HepG2 (cell line): ENCODE measurements around the gene TECTA. TPM values are rescaled to one million over a fixed set of nuclear protein-coding genes. Genes with fewer than 3 reads are reported as not detected.

Source experiments
- ATAC-seq: fragments of 200-7000 bp; cut with Tn5 transposase; 3 replicates; pipeline ENCODE4 v1.9.1; 2020; ENCODE audit warnings: mild to moderate bottlenecking, moderate library complexity
- BruUV-seq: library from RNA; stranded (reverse); fragments of 400-500 nt; replicated peaks from 2 replicates; lab custom pipeline; 2021; lab: Mats Ljungman, UMichigan
- CTCF ChIA-PET: fragments of 300-600 bp; formaldehyde crosslinking; extraction: SDS; loops from one replicate; lab custom pipeline; 2021; ENCODE audit warnings: low total read pairs, inconsistent platforms, low intra/inter-chr PET ratio; lab: Yijun Ruan, JAX
- POLR2A ChIA-PET: fragments of 350-600 bp; sonication (Branson Sonifier 250); formaldehyde crosslinking; loops from one replicate; lab custom pipeline; 2020; ENCODE audit warnings: antibody characterized with exemption, inconsistent platforms; lab: Yijun Ruan, JAX
- DNase-seq: peaks from one replicate; pipeline ENCODE4 v3.0.0-alpha.2; 2015; ENCODE audit warnings: low spot score
- FAIRE-seq: peaks from 3 replicates; lab custom pipeline; 2011; peaks lifted over from hg19 to GRCh38; lab: Jason Lieb, UNC
- H2AFZ ChIP-seq: one replicate; pipeline ENCODE4 v1.6.1; 2011; ENCODE audit warnings: low read length, inconsistent platforms
- H3K27ac ChIP-seq: fragments of 300-600 bp; 3 replicates; pipeline ENCODE4 v1.8.0; 2011; ENCODE audit warnings: mixed run types, mild to moderate bottlenecking, mixed read lengths, low read length, inconsistent platforms; ENCODE audit not compliant: insufficient read depth; ENCODE audit errors: extremely low read length
- H3K27me3 ChIP-seq, 2 experiments: fragments of 200-600 bp in 1 of 2; 2 replicates in 1 of 2; 3 replicates in 1 of 2; pipeline versions ENCODE4 v1.6.0 to v1.8.0; 2011; ENCODE audit warnings: low read length in 2 of 2, mild to moderate bottlenecking in 2 of 2, moderate library complexity in 2 of 2, inconsistent platforms in 1 of 2; ENCODE audit not compliant: insufficient read depth in 2 of 2, control insufficient read depth in 1 of 2
- H3K36me3 ChIP-seq, 2 experiments: fragments of 200-600 bp in 1 of 2; replicated peaks in 1 of 2; 2 replicates in 1 of 2; 3 replicates in 1 of 2; pipeline versions ENCODE4 v1.5.1 to v1.8.0; 2011; ENCODE audit warnings: low read length in 2 of 2, inconsistent platforms in 1 of 2; ENCODE audit not compliant: insufficient read depth in 2 of 2, control insufficient read depth in 1 of 2
- H3K4me1 ChIP-seq: 2 replicates; pipeline ENCODE4 v1.5.1; 2012; ENCODE audit warnings: low read length, inconsistent platforms; ENCODE audit not compliant: insufficient read depth
- H3K4me2 ChIP-seq: 2 replicates; pipeline ENCODE4 v1.6.0; 2011; ENCODE audit warnings: low read depth, low read length, inconsistent platforms
- H3K4me3 ChIP-seq, 3 experiments: fragments of 200-600 bp in 1 of 3; sonication (generic), shearing (Covaris generic) in 1 of 3; replicated peaks in 1 of 3; 2 replicates each; pipeline ENCODE4 v1.5.1; 2011 to 2016; ENCODE audit warnings: low read length in 3 of 3, inconsistent platforms in 2 of 3, low read depth in 2 of 3, mild to moderate bottlenecking in 2 of 3, control low read depth in 1 of 3, mixed read lengths in 1 of 3; ENCODE audit not compliant: insufficient read depth in 1 of 3
- H3K79me2 ChIP-seq: one replicate; pipeline ENCODE4 v1.6.1; 2011; ENCODE audit warnings: low read length, inconsistent platforms; ENCODE audit not compliant: insufficient read depth
- H3K9ac ChIP-seq: 2 replicates; pipeline ENCODE4 v1.6.0; 2011; ENCODE audit warnings: mild to moderate bottlenecking, low read depth, low read length, inconsistent platforms; ENCODE audit not compliant: insufficient read depth
- H3K9me3 ChIP-seq: 2 replicates; pipeline ENCODE4 v1.5.1; 2012; ENCODE audit warnings: mild to moderate bottlenecking, low read length
- H4K20me1 ChIP-seq: 2 replicates; pipeline ENCODE4 v1.6.0; 2011; ENCODE audit warnings: inconsistent platforms, mild to moderate bottlenecking, low read length, moderate library complexity; ENCODE audit not compliant: insufficient read depth
- ARHGAP35 ChIP-seq: sonication (generic); formaldehyde crosslinking; IDR thresholded peaks from 2 replicates; pipeline ENCODE4 v1.9.0; 2022; ENCODE audit warnings: mild to moderate bottlenecking, inconsistent platforms, moderate library complexity, missing genetic modification reagents, borderline replicate concordance
- HDAC1 ChIP-seq: sonication (generic); formaldehyde crosslinking; IDR thresholded peaks from 2 replicates; pipeline ENCODE4 v1.5.1; 2020; ENCODE audit warnings: mild to moderate bottlenecking, missing genetic modification reagents
- KDM5B ChIP-seq: sonication (generic); formaldehyde crosslinking; IDR thresholded peaks from 2 replicates; pipeline ENCODE4 v1.4.0; 2020; ENCODE audit warnings: missing genetic modification reagents, mild to moderate bottlenecking, borderline replicate concordance
- KLF9 ChIP-seq: IDR thresholded peaks from 2 replicates; pipeline ENCODE4 v1.6.1; 2016; ENCODE audit warnings: low read depth
- SNAPC5 ChIP-seq: sonication (generic); formaldehyde crosslinking; IDR thresholded peaks from 2 replicates; pipeline ENCODE4 v1.8.1; 2023; ENCODE audit warnings: mild to moderate bottlenecking, missing genetic modification reagents, borderline replicate concordance
- TOE1 ChIP-seq: sonication (generic); formaldehyde crosslinking; IDR thresholded peaks from 2 replicates; pipeline ENCODE4 v1.4.0; 2020; ENCODE audit warnings: mild to moderate bottlenecking, missing genetic modification reagents
- ZNF10 ChIP-seq: sonication (generic); formaldehyde crosslinking; IDR thresholded peaks from 2 replicates; pipeline ENCODE4 v1.4.0; 2020; ENCODE audit warnings: mild to moderate bottlenecking, low read depth, missing genetic modification reagents, borderline replicate concordance
- ZNF143 ChIP-seq: sonication (generic); formaldehyde crosslinking; IDR thresholded peaks from 2 replicates; pipeline ENCODE4 v1.4.0; 2020; ENCODE audit warnings: missing genetic modification reagents
- ZNF547 ChIP-seq: sonication (generic); formaldehyde crosslinking; IDR thresholded peaks from 2 replicates; pipeline ENCODE4 v1.5.1; 2020; ENCODE audit warnings: mild to moderate bottlenecking, missing genetic modification reagents
- ZNF691 ChIP-seq: sonication (generic); formaldehyde crosslinking; IDR thresholded peaks from 2 replicates; pipeline ENCODE4 v1.4.0; 2020; ENCODE audit warnings: missing genetic modification reagents, low read depth, mild to moderate bottlenecking, borderline replicate concordance
- ZNF780A ChIP-seq: sonication (generic); formaldehyde crosslinking; IDR thresholded peaks from 2 replicates; pipeline ENCODE4 v1.8.0; 2022; ENCODE audit warnings: mild to moderate bottlenecking, missing genetic modification reagents, moderate library complexity
- ZNF83 ChIP-seq: sonication (generic); formaldehyde crosslinking; IDR thresholded peaks from 2 replicates; pipeline ENCODE4 v1.4.0; 2020; ENCODE audit warnings: missing genetic modification reagents, mild to moderate bottlenecking, borderline replicate concordance
- ZNF839 ChIP-seq: sonication (generic); formaldehyde crosslinking; IDR thresholded peaks from 2 replicates; pipeline ENCODE4 v1.4.0; 2020; ENCODE audit warnings: missing genetic modification reagents, mild to moderate bottlenecking, borderline replicate concordance
- WGBS: methylation state at CpG from one replicate; pipeline ENCODE4 v1.1.6; 2017; ENCODE audit warnings: low lambda C conversion rate; 5-methylcytosine and 5-hydroxymethylcytosine counted together
- in situ Hi-C: cut with HindIII; loops from 2 replicates; pipeline ENCODE4 v1.10.0; 2017; ENCODE audit warnings: low pct_unique_long_range_greater_than_20kb; ENCODE audit not compliant: extremely low pct_ligation_motif_present
- intact Hi-C: fragments of 100-400 bp; cut with micrococcal nuclease; formaldehyde crosslinking; loops from one replicate; pipeline ENCODE4 v1.10.0; 2022; ENCODE audit not compliant: unreplicated experiment
- polyA plus RNA-seq, 8 experiments: library from polyadenylated mRNA; depleted of rRNA in 3 of 8; stranded (reverse) in 7 of 8; unstranded in 1 of 8; fragments of >200 nt; fragmentation: Illumina TruSeq in 4 of 8; extraction: Trizol in 4 of 8; gene quantifications; 2 replicates each; pipeline versions ENCODE4 v1.2.1 to v1.2.3, GENCODE V29; 2011 to 2016; ENCODE audit warnings: low read depth in 4 of 8, missing spikeins in 1 of 8, mixed read lengths in 1 of 8; ENCODE audit not compliant: insufficient read depth in 1 of 8
- total RNA-seq, 5 experiments: library from RNA; depleted of rRNA; stranded (reverse); fragments of >200 nt; fragmentation: Illumina TruSeq; extraction: Trizol; gene quantifications; 2 replicates each; pipeline ENCODE4 v1.2.3, GENCODE V29; 2016; ENCODE audit warnings: low read depth in 1 of 5
- TF ChIP-seq, protein P1 (sequence below): sonication (generic); formaldehyde crosslinking; IDR thresholded peaks from 2 replicates; pipeline ENCODE4 v1.5.1; 2020; ENCODE audit warnings: missing genetic modification reagents, mild to moderate bottlenecking, borderline replicate concordance

TECTA gene
- total and polyA plus RNA-seq, 2 of the 13 experiments (the other 11 are each of a cell fraction or from before 2014, with no cell fraction given) = 0.04 to 0.17 TPM

DNA sequence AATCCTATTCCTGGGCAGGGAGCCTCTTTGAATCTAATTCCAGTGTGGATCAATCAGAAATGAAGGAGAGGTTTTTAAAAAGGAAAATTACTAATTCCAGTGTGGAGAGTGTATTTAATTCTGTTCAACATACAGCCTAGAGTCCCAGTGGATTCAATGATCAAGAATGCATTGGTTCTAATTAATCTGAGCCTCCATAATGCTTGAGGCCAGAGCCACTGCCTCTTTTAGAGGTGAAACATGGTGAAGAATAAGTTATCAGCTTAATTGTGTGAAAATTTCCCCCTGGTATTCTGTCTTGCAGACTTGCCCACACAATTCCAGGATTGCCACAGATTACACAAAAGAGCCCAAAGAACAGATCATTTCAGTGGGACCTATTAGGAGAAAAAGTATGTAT is 87.7 kb downstream of the TECTA start:
- no peaks in the 10 kb centered on the region; a peak in 2 of 5 replicates for H3K27me3 ChIP-seq
- FAIRE-seq (no peak), ATAC-seq (no peak), DNase-seq (no peak)
- no peaks in the 10 kb centered on the region for H3K4me1 ChIP-seq
- H3K79me2 ChIP-seq = no peaks in the 10 kb centered on the region
- H3K9ac ChIP-seq = no peak overlapping the region
- no peak overlapping the region for H2AFZ ChIP-seq
- in situ Hi-C loops = no loop called here
- ChIA-PET CTCF (no interaction called here), POLR2A (no interaction called here)
- no peak overlapping the region for H3K27ac ChIP-seq
- no peak for TF ChIP-seq KDM5B
- no peak overlapping the region for H3K4me2 ChIP-seq
- H4K20me1 ChIP-seq = no peaks in the 10 kb centered on the region
- BruUV-seq = no TSS peak
- H3K9me3 ChIP-seq = no peaks in the 10 kb centered on the region
- intact Hi-C loops = no loop called here
- no peaks in the 10 kb centered on the region for H3K36me3 ChIP-seq
- no peak overlapping the region for H3K4me3 ChIP-seq

- FAIRE-seq (no peak), ATAC-seq (no peak), DNase-seq (no peak)
- ChIA-PET POLR2A (no interaction called here), CTCF (no interaction called here)
- BruUV-seq = no TSS peak
- H3K9me3 ChIP-seq = no peaks in the 10 kb centered on the region
- no peak overlapping the region for H3K9ac ChIP-seq
- intact Hi-C loops = loop anchor here (10.0 kb wide), 1 partner anchor 77 kb away; no protein-coding TSS in a partner anchor
- H3K27me3 ChIP-seq = peaks cover 0 to 1% of the 10 kb centered on the region in 2 experiments; a peak in 2 of 5 replicates
- TF ChIP-seq HDAC1 = no peak
- no peak for TF ChIP-seq ZNF780A (CRISPR knock-in tag)
- TF ChIP-seq ZNF839 (CRISPR knock-in tag) = no peak
- no peak for TF ChIP-seq ARHGAP35 (CRISPR knock-in tag)
- TF ChIP-seq TOE1 = no peak
- no peak for TF ChIP-seq SNAPC5 (CRISPR knock-in tag)
- no peak for TF ChIP-seq KLF9
- no peak for TF ChIP-seq ZNF83 (CRISPR knock-in tag)
- TF ChIP-seq ZNF547 = no peak
- TF ChIP-seq, protein P1, sequence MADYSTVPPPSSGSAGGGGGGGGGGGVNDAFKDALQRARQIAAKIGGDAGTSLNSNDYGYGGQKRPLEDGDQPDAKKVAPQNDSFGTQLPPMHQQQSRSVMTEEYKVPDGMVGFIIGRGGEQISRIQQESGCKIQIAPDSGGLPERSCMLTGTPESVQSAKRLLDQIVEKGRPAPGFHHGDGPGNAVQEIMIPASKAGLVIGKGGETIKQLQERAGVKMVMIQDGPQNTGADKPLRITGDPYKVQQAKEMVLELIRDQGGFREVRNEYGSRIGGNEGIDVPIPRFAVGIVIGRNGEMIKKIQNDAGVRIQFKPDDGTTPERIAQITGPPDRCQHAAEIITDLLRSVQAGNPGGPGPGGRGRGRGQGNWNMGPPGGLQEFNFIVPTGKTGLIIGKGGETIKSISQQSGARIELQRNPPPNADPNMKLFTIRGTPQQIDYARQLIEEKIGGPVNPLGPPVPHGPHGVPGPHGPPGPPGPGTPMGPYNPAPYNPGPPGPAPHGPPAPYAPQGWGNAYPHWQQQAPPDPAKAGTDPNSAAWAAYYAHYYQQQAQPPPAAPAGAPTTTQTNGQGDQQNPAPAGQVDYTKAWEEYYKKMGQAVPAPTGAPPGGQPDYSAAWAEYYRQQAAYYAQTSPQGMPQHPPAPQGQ (CRISPR knock-in tag) = no peak
- TF ChIP-seq ZNF143 (CRISPR knock-in tag) = no peak
- TF ChIP-seq ZNF10 (CRISPR knock-in tag) = no peak
- no peak for TF ChIP-seq ZNF691 (CRISPR knock-in tag)
- no peaks in the 10 kb centered on the region for H3K4me1 ChIP-seq
- H3K36me3 ChIP-seq = no peaks in the 10 kb centered on the region
- H3K79me2 ChIP-seq = no peaks in the 10 kb centered on the region
- no peak overlapping the region for H3K27ac ChIP-seq
- WGBS = 36% methylated on average over 5 of the region's 5 CpGs
- in situ Hi-C loops = loop anchor here (10.0 kb wide), 1 partner anchor 257 kb away; no protein-coding TSS in a partner anchor
- no peak overlapping the region for H2AFZ ChIP-seq
- H3K4me2 ChIP-seq = no peak overlapping the region
- H4K20me1 ChIP-seq = no peaks in the 10 kb centered on the region
- H3K4me3 ChIP-seq = no peak overlapping the region
These were observed 90.8 kb downstream of the TECTA start for GRCh38 chr11:121191818-121192217.
